Naive thymus-derived CD4-positive, alpha-beta T cell (primary cell): ENCODE data around the gene GSG1L. TPM values are rescaled to one million over a fixed set of nuclear protein-coding genes. Genes with fewer than 3 reads are reported as not detected.

ENCODE experiments used
- ATAC-seq: fragments of 150-1000 bp; cut with Tn5 transposase; 2 replicates; pipeline ENCODE4 v1.10.0; 2021; ENCODE audit warnings: mild to moderate bottlenecking, moderate library complexity
- CTCF ChIA-PET: fragments of 350-600 bp; sonication (Branson Sonifier 250); formaldehyde crosslinking; loops from one replicate; lab custom pipeline; 2021; ENCODE audit warnings: antibody characterized with exemption; lab: Charles Lee
- POLR2A ChIA-PET: fragments of 350-600 bp; sonication (Branson Sonifier 250); formaldehyde crosslinking; loops from one replicate; lab custom pipeline; 2021; ENCODE audit warnings: antibody characterized with exemption, inconsistent platforms; lab: Charles Lee
- DNase-seq, 9 donors: peaks; one replicate each; pipeline versions ENCODE4 v3.0.0 to v3.0.0-alpha.2; 2020 to 2022; ENCODE audit warnings: mixed read lengths in 1 of 9
- H3K27ac ChIP-seq: one replicate; pipeline ENCODE4 v1.7.0; 2013; ENCODE audit warnings: mild to moderate bottlenecking, low read depth, low read length, moderate library complexity
- H3K27me3 ChIP-seq, 2 donors: one replicate each; pipeline ENCODE4 v1.7.0; 2013; ENCODE audit warnings: low read length in 2 of 2, mild to moderate bottlenecking in 2 of 2, moderate library complexity in 2 of 2; ENCODE audit not compliant: control insufficient read depth in 2 of 2, insufficient read depth in 2 of 2
- H3K36me3 ChIP-seq, 3 experiments: 1 replicate in 2 of 3; 2 replicates in 1 of 3; pipeline ENCODE4 v1.7.0; 2013; ENCODE audit warnings: low read length in 3 of 3, mild to moderate bottlenecking in 3 of 3, moderate library complexity in 1 of 3; ENCODE audit not compliant: insufficient read depth in 3 of 3, control insufficient read depth in 2 of 3
- H3K4me1 ChIP-seq, 2 donors: one replicate each; pipeline ENCODE4 v1.7.0; 2013; ENCODE audit warnings: low read length in 2 of 2, mild to moderate bottlenecking in 2 of 2, moderate library complexity in 1 of 2; ENCODE audit not compliant: control insufficient read depth in 2 of 2, insufficient read depth in 2 of 2
- H3K4me3 ChIP-seq: 2 replicates; pipeline ENCODE4 v1.7.0; 2013; ENCODE audit warnings: mild to moderate bottlenecking, low read length
- H3K9me3 ChIP-seq, 3 experiments: 1 replicate in 2 of 3; 2 replicates in 1 of 3; pipeline ENCODE4 v1.7.0; 2013; ENCODE audit warnings: low read length in 3 of 3; ENCODE audit not compliant: control insufficient read depth in 2 of 3
- H3K27ac Mint-ChIP-seq, 9 donors: one replicate each; pipeline ENCODE4 v1.8.0; 2020 to 2022; ENCODE audit warnings: mixed read lengths in 9 of 9, mild to moderate bottlenecking in 8 of 9, moderate library complexity in 5 of 9, inconsistent platforms in 2 of 9
- H3K27me3 Mint-ChIP-seq, 5 donors: one replicate each; pipeline ENCODE4 v1.8.0; 2021 to 2022; ENCODE audit warnings: mixed read lengths in 5 of 5, mild to moderate bottlenecking in 1 of 5
- H3K36me3 Mint-ChIP-seq, 5 donors: one replicate each; pipeline ENCODE4 v1.8.0; 2020 to 2022; ENCODE audit warnings: mixed read lengths in 5 of 5, mild to moderate bottlenecking in 3 of 5, inconsistent platforms in 1 of 5
- H3K4me1 Mint-ChIP-seq, 7 donors: one replicate each; pipeline ENCODE4 v1.8.0; 2020 to 2022; ENCODE audit warnings: mixed read lengths in 7 of 7, mild to moderate bottlenecking in 3 of 7, inconsistent platforms in 1 of 7
- H3K4me3 Mint-ChIP-seq, 10 donors: one replicate each; pipeline ENCODE4 v1.8.0; 2020 to 2022; ENCODE audit warnings: mild to moderate bottlenecking in 10 of 10, mixed read lengths in 10 of 10, moderate library complexity in 6 of 10, inconsistent platforms in 2 of 10
- H3K9me3 Mint-ChIP-seq, 11 donors: one replicate each; pipeline ENCODE4 v1.8.0; 2020 to 2022; ENCODE audit warnings: mixed read lengths in 11 of 11, mild to moderate bottlenecking in 4 of 11, inconsistent platforms in 1 of 11, moderate library complexity in 1 of 11
- intact Hi-C, 2 donors: fragments of 100-400 bp; cut with micrococcal nuclease; formaldehyde crosslinking; loops; one replicate each; pipeline ENCODE4 v1.15.1; 2023
- polyA plus RNA-seq, 2 donors: library from polyadenylated mRNA; unstranded; fragments of 300-500 nt; fragmentation: Illumina TruSeq; gene quantifications; one replicate each; pipeline ENCODE4 v1.2.3, GENCODE V29; 2021
- total RNA-seq, 6 experiments: library from RNA in 5 of 6; stranded (reverse) in 5 of 6; gene quantifications; 1 replicate in 5 of 6; 2 replicates in 1 of 6; pipeline ENCODE4 v1.2.3 and lab custom pipeline; 2021 to 2026

Gene GSG1L
- total and polyA plus RNA-seq, 7 experiments from 2014 or later, result 0.10 TPM; not detected in 6

DNA sequence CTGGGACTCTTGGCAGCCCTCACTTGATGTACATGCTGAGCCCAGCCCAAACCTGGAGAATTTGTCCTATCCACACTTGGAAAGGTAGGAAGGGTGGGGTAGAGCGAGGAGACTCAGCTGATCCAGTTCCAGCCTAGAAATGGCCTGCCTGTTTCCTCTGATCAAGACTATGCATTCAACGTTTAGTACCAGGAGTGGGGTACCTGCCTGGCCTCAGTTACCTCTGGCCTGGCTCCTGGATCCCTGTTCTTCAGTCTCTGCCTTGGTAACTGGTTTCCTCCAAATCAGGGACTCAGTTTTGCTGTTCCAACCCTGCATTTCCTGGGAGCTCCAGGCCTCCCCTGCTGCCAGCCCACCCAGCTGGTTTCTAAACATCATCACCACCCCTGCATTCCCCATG, 233.5 kb downstream of the GSG1L start:
- H3K4me1 ChIP-seq, result no peaks in the 10 kb centered on the region
- Mint-ChIP-seq H3K27me3 (peaks cover 8 to 37% (median 21%) of the 10 kb centered on the region in 5 donors), H3K27ac (no peak overlapping the region), H3K9me3 (peaks cover 7 to 35% (median 14%) of the 10 kb centered on the region in 11 donors), H3K36me3 (peaks cover 0 to 8% (median 0%) of the 10 kb centered on the region in 5 donors), H3K4me3 (no peak overlapping the region), H3K4me1 (peaks cover 0 to 2% (median 0%) of the 10 kb centered on the region in 7 donors)
- intact Hi-C loops, result no loop called here
- DNase-seq (no peak), ATAC-seq (no peak)
- no peak overlapping the region for H3K4me3 ChIP-seq
- peaks cover 0 to 9% (median 0%) of the 10 kb centered on the region in 3 experiments for H3K9me3 ChIP-seq
- no peaks in the 10 kb centered on the region for H3K36me3 ChIP-seq
- H3K27ac ChIP-seq, result no peak overlapping the region
- CTCF ChIA-PET, result no interaction called here
- H3K27me3 ChIP-seq, result no peaks in the 10 kb centered on the region
- POLR2A ChIA-PET, result no interaction called here

DNA sequence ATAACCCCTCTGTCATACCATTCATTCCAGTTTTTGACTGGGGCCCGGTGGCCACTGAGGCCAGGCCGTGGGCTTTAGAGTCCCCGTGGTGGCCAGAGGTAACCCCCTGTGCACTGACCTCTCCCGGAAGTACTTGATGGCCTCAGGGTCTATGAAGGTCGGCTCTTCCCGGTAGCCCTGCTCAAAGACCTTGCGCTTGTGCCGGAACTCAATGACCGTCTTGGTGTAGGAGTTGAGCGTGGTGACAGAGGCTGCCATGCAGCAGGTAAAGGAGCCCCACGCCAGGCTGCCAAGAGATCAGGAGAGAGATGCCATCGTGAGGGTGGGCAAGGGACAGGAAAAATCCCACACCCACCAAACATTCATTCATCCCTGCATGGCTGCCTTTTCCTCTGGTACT, 234.8 kb downstream of the GSG1L start:
- Mint-ChIP-seq H3K4me1 (peaks cover 0 to 2% (median 0%) of the 10 kb centered on the region in 7 donors), H3K9me3 (peaks cover 7 to 35% (median 14%) of the 10 kb centered on the region in 11 donors), H3K27ac (no peak overlapping the region), H3K27me3 (peaks cover 3 to 34% (median 16%) of the 10 kb centered on the region in 5 donors), H3K36me3 (peaks cover 0 to 8% (median 0%) of the 10 kb centered on the region in 5 donors), H3K4me3 (no peak overlapping the region)
- CTCF ChIA-PET, result no interaction called here
- H3K36me3 ChIP-seq, result no peaks in the 10 kb centered on the region
- POLR2A ChIA-PET, result no interaction called here
- H3K9me3 ChIP-seq, result peaks cover 0 to 9% (median 0%) of the 10 kb centered on the region in 3 experiments
- intact Hi-C loops, result no loop called here
- ATAC-seq (no peak), DNase-seq (no peak)
- no peaks in the 10 kb centered on the region for H3K27me3 ChIP-seq
- H3K27ac ChIP-seq, result no peak overlapping the region
- H3K4me3 ChIP-seq, result no peak overlapping the region
- no peaks in the 10 kb centered on the region for H3K4me1 ChIP-seq

DNA sequence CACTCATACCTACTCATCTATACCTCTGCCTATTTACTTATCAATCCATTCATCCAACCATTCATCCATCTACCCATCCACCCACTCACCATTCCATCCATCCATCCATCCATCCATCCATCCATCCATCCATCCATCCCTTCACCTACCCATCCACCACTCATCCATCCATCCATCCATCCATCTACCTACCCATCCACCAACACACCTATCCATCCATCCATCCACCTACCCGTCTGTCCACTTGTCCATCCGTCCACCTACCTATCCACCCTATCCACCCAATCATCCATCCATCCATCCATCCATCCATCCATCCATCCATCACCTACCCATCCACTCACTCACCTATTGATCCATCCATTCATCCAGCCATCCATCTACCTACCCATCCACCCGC, 235.7 kb downstream of the GSG1L start:
- no peak overlapping the region for H3K27ac ChIP-seq
- peaks cover 0 to 8% (median 0%) of the 10 kb centered on the region in 5 donors for H3K36me3 Mint-ChIP-seq
- H3K4me3 Mint-ChIP-seq, result no peak overlapping the region
- peaks cover 0 to 9% (median 0%) of the 10 kb centered on the region in 3 experiments for H3K9me3 ChIP-seq
- no peak for ATAC-seq
- intact Hi-C loops, result no loop called here
- peaks cover 2 to 43% (median 19%) of the 10 kb centered on the region in 5 donors for H3K27me3 Mint-ChIP-seq
- no peaks in the 10 kb centered on the region for H3K4me1 ChIP-seq
- CTCF ChIA-PET, result no interaction called here
- H3K36me3 ChIP-seq, result no peaks in the 10 kb centered on the region
- H3K4me3 ChIP-seq, result no peak overlapping the region
- no peaks in the 10 kb centered on the region for H3K27me3 ChIP-seq
- POLR2A ChIA-PET, result no interaction called here
- H3K9me3 Mint-ChIP-seq, result peaks cover 7 to 35% (median 14%) of the 10 kb centered on the region in 11 donors
- peaks cover 0 to 2% (median 0%) of the 10 kb centered on the region in 7 donors for H3K4me1 Mint-ChIP-seq
- no peak overlapping the region for H3K27ac Mint-ChIP-seq
- DNase-seq, result no peak

DNA sequence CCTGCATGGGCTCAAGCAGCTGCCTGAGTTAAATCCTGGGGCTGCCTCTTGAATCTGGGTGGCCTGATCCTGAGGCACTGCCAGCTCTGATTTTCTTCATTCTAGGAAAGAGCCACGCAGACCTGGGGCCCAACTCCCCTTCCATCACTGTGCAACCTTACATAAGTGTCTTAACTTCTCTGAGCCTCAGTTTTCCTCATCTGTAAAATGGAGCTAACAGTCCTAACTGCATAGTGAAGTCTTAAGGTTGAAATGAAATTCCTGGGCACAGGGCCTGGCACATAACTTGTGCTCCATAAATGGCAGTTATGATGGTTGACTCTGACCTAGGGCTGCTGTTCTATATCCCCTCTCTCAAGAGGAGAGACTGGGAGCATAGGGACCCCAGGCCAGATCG, 236.6 kb downstream of the GSG1L start:
- CTCF ChIA-PET, result no interaction called here
- Mint-ChIP-seq H3K4me3 (no peak overlapping the region), H3K27ac (no peak overlapping the region), H3K36me3 (peaks cover 0 to 8% (median 0%) of the 10 kb centered on the region in 5 donors), H3K27me3 (peaks cover 0 to 39% (median 22%) of the 10 kb centered on the region in 5 donors), H3K4me1 (peaks cover 0 to 2% (median 0%) of the 10 kb centered on the region in 7 donors), H3K9me3 (peaks cover 7 to 33% (median 14%) of the 10 kb centered on the region in 11 donors)
- POLR2A ChIA-PET, result no interaction called here
- H3K4me3 ChIP-seq, result no peak overlapping the region
- ATAC-seq (no peak), DNase-seq (no peak)
- no peaks in the 10 kb centered on the region for H3K27me3 ChIP-seq
- no peak overlapping the region for H3K27ac ChIP-seq
- intact Hi-C loops, result no loop called here
- H3K9me3 ChIP-seq, result peaks cover 0 to 9% (median 0%) of the 10 kb centered on the region in 3 experiments
- H3K4me1 ChIP-seq, result no peaks in the 10 kb centered on the region
- H3K36me3 ChIP-seq, result no peaks in the 10 kb centered on the region

DNA sequence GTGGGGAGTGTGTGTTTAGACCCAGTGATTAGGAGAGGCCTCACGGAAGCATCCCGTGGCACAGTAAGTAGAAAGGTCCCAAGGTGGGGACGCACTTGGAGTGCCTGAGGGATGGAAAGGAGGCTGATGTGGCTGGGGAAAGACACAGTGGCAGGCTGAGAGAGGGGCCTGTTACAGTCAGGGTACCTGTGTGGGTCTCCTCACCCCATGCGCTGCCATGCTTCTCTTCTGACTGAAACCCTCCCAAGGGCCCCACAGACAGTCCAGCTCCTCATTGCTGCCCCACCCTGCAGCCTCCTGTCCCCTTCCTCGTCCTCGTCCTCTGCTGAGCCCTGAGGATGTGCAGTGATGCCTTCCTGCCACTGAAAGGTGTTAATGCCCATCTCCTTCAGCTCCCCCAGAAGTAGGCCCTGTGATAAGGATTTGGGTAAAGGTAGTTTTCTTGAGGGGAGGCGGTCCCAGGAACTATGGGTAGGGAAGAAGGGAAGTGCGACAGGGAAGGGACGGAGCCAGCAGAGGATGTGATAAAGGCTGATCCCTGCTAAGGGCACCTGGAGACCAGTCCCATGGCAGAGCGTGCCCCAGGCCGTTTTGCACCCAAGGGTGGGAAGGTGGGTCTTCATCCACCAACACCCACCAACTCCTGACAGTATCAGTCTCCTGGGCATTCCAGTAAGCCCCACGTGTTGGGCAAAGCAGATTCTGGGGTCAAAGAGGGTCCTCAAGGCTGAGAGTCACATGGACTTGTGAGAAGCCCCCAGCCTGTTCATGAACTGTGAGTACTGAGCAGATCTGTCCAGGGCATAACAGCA, 237.2 kb downstream of the GSG1L start:
- Histone ChIP-seq H3K9me3 (peaks cover 0 to 9% (median 0%) of the 10 kb centered on the region in 3 experiments), H3K4me1 (no peaks in the 10 kb centered on the region), H3K4me3 (no peak overlapping the region), H3K36me3 (no peaks in the 10 kb centered on the region), H3K27ac (no peak overlapping the region), H3K27me3 (no peaks in the 10 kb centered on the region)
- DNase-seq (no peak), ATAC-seq (no peak)
- Mint-ChIP-seq H3K4me3 (no peak overlapping the region), H3K27ac (no peak overlapping the region), H3K36me3 (peaks cover 0 to 8% (median 0%) of the 10 kb centered on the region in 5 donors), H3K27me3 (peaks cover 0 to 36% (median 19%) of the 10 kb centered on the region in 5 donors), H3K9me3 (peaks cover 7 to 28% (median 14%) of the 10 kb centered on the region in 11 donors), H3K4me1 (peaks cover 0 to 2% (median 0%) of the 10 kb centered on the region in 7 donors)
- intact Hi-C loops, result no loop called here
- ChIA-PET CTCF (no interaction called here), POLR2A (no interaction called here)

DNA sequence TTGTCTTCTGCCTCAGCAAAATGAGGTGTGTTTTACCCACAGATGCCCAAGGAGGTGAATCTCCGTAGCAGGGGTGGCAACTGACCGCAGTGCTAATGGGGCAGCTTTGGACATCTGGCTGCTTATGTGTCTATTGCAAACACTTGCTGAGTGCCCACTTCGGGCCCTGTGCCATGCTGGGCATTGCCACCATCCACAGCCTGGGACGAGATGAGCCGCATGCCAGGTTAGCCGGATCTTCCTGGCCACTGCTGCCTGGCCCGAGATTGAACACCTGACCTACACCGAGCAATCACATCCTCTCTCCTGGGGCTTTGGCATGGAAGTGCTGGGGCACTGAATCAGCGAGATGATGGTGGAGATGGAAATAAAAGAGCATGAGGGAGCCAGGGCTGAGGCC, 238.7 kb downstream of the GSG1L start:
- Histone ChIP-seq H3K4me1 (no peaks in the 10 kb centered on the region), H3K27ac (no peak overlapping the region), H3K36me3 (no peaks in the 10 kb centered on the region), H3K27me3 (no peaks in the 10 kb centered on the region), H3K9me3 (peaks cover 0 to 3% (median 0%) of the 10 kb centered on the region in 3 experiments), H3K4me3 (no peak overlapping the region)
- ATAC-seq (no peak), DNase-seq (no peak)
- ChIA-PET POLR2A (no interaction called here), CTCF (no interaction called here)
- Mint-ChIP-seq H3K4me3 (no peak overlapping the region), H3K27me3 (peaks cover 0 to 31% (median 16%) of the 10 kb centered on the region in 5 donors), H3K4me1 (peaks cover 0 to 2% (median 0%) of the 10 kb centered on the region in 7 donors), H3K36me3 (no peaks in the 10 kb centered on the region), H3K27ac (no peak overlapping the region), H3K9me3 (peaks cover 0 to 13% (median 6%) of the 10 kb centered on the region in 11 donors)
- intact Hi-C loops, result no loop called here
